Measurements from ENCODE around the gene LZTS3. TPM values are rescaled to one million over a fixed set of nuclear protein-coding genes. Genes with fewer than 3 reads are reported as not detected.

The LZTS3 gene
- total and polyA plus RNA-seq, 2 of the 8 experiments (the other 6 are each of a cell fraction or from before 2014, with no cell fraction given): 31.8 to 33.5 TPM

DNA sequence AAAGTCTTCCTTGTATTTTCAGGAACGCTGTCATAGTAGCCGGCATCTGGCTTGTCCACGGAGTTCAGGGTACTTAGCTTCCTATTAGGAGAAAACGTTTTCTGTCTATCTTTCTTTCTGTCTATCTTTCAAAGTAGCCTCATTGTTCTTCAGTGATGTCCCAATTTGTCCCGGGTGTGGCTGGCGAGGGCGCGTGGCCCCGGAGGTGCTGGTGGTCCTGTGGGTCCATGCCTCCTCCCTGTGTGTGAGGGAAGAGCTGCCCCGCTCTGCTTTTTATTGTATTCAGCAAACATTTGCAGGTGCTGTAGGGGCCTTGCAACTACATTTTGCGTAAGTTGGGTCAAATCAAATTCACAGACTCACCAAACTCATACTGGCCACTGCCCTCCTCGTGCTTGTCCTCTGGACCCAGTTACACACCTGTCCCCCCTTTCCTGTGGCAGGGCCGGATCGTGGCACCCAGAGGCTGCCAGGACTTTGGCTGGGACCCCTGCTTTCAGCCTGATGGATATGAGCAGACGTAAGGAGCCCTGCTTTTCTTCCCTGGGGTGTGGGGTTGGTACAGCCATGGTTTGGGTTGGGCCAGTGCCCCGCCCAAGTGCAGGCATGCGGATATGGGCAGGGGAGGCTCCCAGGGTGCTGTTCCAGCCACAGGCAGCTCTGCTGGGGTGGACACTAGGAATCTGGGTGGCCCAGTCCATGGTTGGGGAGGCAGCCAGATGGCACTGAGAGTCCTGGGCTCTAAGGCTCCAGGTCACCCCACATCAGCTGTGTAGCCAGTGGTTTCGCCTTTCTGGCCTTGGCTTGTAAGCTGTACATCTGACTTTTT lies 48.3 kb upstream of the LZTS3 start:
- H4K91ac ChIP-seq (replicated peaks; ENCODE audit: insufficient read length, low read length): no peak overlapping the region
- no peaks in the 10 kb centered on the region for H3K79me2 ChIP-seq (ENCODE audit: control insufficient read depth in 1 of 2, insufficient read depth in 2 of 2, low read length in 2 of 2)
- no peaks in the 10 kb centered on the region for H3K23me2 ChIP-seq (ENCODE audit: low read depth, low read length)
- no peak overlapping the region for H3K56ac ChIP-seq (replicated peaks; ENCODE audit: insufficient read length, low read depth, low read length)
- H2BK15ac ChIP-seq (ENCODE audit: low read length): no peak overlapping the region
- H3K27me3 ChIP-seq (replicated peaks in 1 of 4; ENCODE audit: control insufficient read depth in 3 of 4, extremely low read depth in 1 of 4, insufficient read depth in 3 of 4, low read length in 3 of 4): no peaks in the 10 kb centered on the region
- H2AFZ ChIP-seq (ENCODE audit: low read length): no peak overlapping the region
- no peak overlapping the region for H3K27ac ChIP-seq (ENCODE audit: low read depth, low read length)
- H4K20me1 ChIP-seq (replicated peaks in 1 of 2; ENCODE audit: control insufficient read depth in 1 of 2, insufficient read depth in 2 of 2, low read length in 2 of 2): no peaks in the 10 kb centered on the region
- no peak overlapping the region for H3K23ac ChIP-seq (ENCODE audit: insufficient read length)
- H4K8ac ChIP-seq (ENCODE audit: extremely low read depth, insufficient read depth, low read length): no peak overlapping the region; the same call in 1 of the 2 replicates
- H3K4ac ChIP-seq (replicated peaks; ENCODE audit: insufficient read length, low read depth, low read length): no peak overlapping the region
- no peak overlapping the region for H2BK5ac ChIP-seq (ENCODE audit: low read depth, low read length)
- H3K36me3 ChIP-seq (ENCODE audit: control insufficient read depth in 2 of 4, insufficient read depth in 4 of 4, low read length in 3 of 4): peaks cover 0 to 24% (median 11%) of the 10 kb centered on the region in 4 experiments; a peak in 6 of 8 replicates
- no peak overlapping the region for H2BK20ac ChIP-seq (ENCODE audit: low read length)
- no peak overlapping the region for H4K5ac ChIP-seq (ENCODE audit: insufficient read length, low read depth, low read length)
- H3K18ac ChIP-seq (ENCODE audit: extremely low read depth, low read length): no peak overlapping the region
- H3K4me1 ChIP-seq (replicated peaks in 1 of 4; ENCODE audit: control insufficient read depth in 3 of 4, insufficient read depth in 4 of 4, low read length in 3 of 4): peaks cover 0 to 2% (median 0%) of the 10 kb centered on the region in 4 experiments; a peak in 2 of 7 replicates
- TF ChIP-seq SUZ12 (IDR thresholded peaks at IDR 0.05; ENCODE audit: low read length) (no peak), ZNF274 (IDR thresholded peaks at IDR 0.05; ENCODE audit: borderline replicate concordance, extremely low read depth, low read length) (no peak)
- ChIA-PET POLR2A (ENCODE audit: partially characterized antibody) (interaction anchor here (1.1 to 8.7 kb wide), 4 partner anchors 8 to 27 kb away, joined by 3 to 46 read pairs (median 5); no protein-coding TSS in a partner anchor), CTCF (ENCODE audit: partially characterized antibody) (interaction anchor here (0.6 to 9.5 kb wide), 7 partner anchors 30 to 117 kb away, joined by 3 to 158 read pairs (median 7); no protein-coding TSS in a partner anchor)
- 84% methylated on average over 17 of the region's 18 CpGs; no CpG with 5 or more reads in 1 of the 2 experiments for WGBS, 2 experiments (ENCODE audit: extremely low coverage in 1 of 2, insufficient coverage in 1 of 2, insufficient read length in 1 of 2, insufficient replicate concordance in 2 of 2, low coverage in 1 of 2, low lambda C conversion rate in 2 of 2, missing lambda C conversion rate in 1 of 2)
- FAIRE-seq: no peak
- no peaks in the 10 kb centered on the region for H3K79me1 ChIP-seq (ENCODE audit: low read depth, low read length)
- H2BK120ac ChIP-seq (replicated peaks; ENCODE audit: low read depth, low read length): no peak overlapping the region
- no peak overlapping the region for H2BK12ac ChIP-seq (ENCODE audit: low read depth, low read length)
- DNase-seq (ENCODE audit: low read depth in 1 of 2, low spot score in 2 of 2): no peak
- H3K4me3 ChIP-seq (ENCODE audit: extremely low read depth in 1 of 4, insufficient read depth in 2 of 4, low read depth in 3 of 4, low read length in 4 of 4): no peak overlapping the region
- H3K9ac ChIP-seq (replicated peaks in 1 of 4; ENCODE audit: extremely low read depth in 1 of 4, low read depth in 3 of 4, low read length in 3 of 4): peak overlapping the region in 1 of 4 experiments; percentile 4; a peak in 1 of 7 replicates
- no peak overlapping the region for H3K14ac ChIP-seq (ENCODE audit: insufficient read length)
- H3K4me2 ChIP-seq (ENCODE audit: insufficient read depth in 1 of 2, low read depth in 2 of 2, low read length in 2 of 2): no peak overlapping the region
- no peaks in the 10 kb centered on the region for H3K9me3 ChIP-seq (ENCODE audit: insufficient read depth in 2 of 2, low read depth in 1 of 2, low read length in 1 of 2)
- no peak overlapping the region for H2AK5ac ChIP-seq (ENCODE audit: low read depth, low read length)

Measured in H1 (cell line).